SK-N-SH treated with all-trans-retinoic acid at 6 μM for 48 hours (cell line): ENCODE results near the gene B3GALT5.

Experiments
- ESRRG ChIP-seq: fragments of 250-450 bp; sonication (Bioruptor Pico); IDR thresholded peaks from 2 replicates; pipeline ENCODE4 v1.6.1; 2021; ENCODE audit warnings: mild to moderate bottlenecking
- GLIS3 ChIP-seq: fragments of 250-450 bp; sonication (Bioruptor Pico); IDR thresholded peaks from 2 replicates; pipeline ENCODE4 v1.5.0; 2020; ENCODE audit warnings: mild to moderate bottlenecking, moderate library complexity
- PATZ1 ChIP-seq: fragments of 250-450 bp; sonication (Bioruptor Pico); IDR thresholded peaks from 2 replicates; pipeline ENCODE4 v1.8.0; 2020; ENCODE audit warnings: mild to moderate bottlenecking, moderate library complexity, borderline replicate concordance
- RARB ChIP-seq: fragments of 250-450 bp; sonication (Bioruptor Pico); IDR thresholded peaks from 2 replicates; pipeline ENCODE4 v1.8.0; 2021; ENCODE audit warnings: mild to moderate bottlenecking, moderate library complexity
- TCF4 ChIP-seq: fragments of 250-450 bp; sonication (Bioruptor Pico); IDR thresholded peaks from 2 replicates; pipeline ENCODE4 v1.8.0; 2021; ENCODE audit warnings: mild to moderate bottlenecking, moderate library complexity, borderline replicate concordance
- TSHZ2 ChIP-seq: fragments of 250-450 bp; sonication (Bioruptor Pico); IDR thresholded peaks from 2 replicates; pipeline ENCODE4 v1.5.0; 2020; ENCODE audit warnings: mild to moderate bottlenecking, moderate library complexity
- ZC3H10 ChIP-seq: fragments of 250-450 bp; sonication (Bioruptor Pico); IDR thresholded peaks from 2 replicates; pipeline ENCODE4 v1.5.1; 2021; ENCODE audit warnings: mild to moderate bottlenecking, moderate library complexity
- ZFP3 ChIP-seq: fragments of 250-450 bp; sonication (Bioruptor Pico); IDR thresholded peaks from 2 replicates; pipeline ENCODE4 v1.5.0; 2020; ENCODE audit warnings: mild to moderate bottlenecking, moderate library complexity
- ZFP30 ChIP-seq: fragments of 450-650 bp; formaldehyde crosslinking; IDR thresholded peaks from 2 replicates; pipeline ENCODE4 v1.5.0; 2022; ENCODE audit warnings: mild to moderate bottlenecking, moderate library complexity
- ZNF565 ChIP-seq: fragments of 450-650 bp; formaldehyde crosslinking; conservative IDR thresholded peaks from 2 replicates; pipeline ENCODE4 v1.5.0; 2020; ENCODE audit warnings: low read depth, mild to moderate bottlenecking, moderate library complexity
- TF ChIP-seq, protein P1 (sequence below): fragments of 250-450 bp; sonication (Bioruptor Pico); IDR thresholded peaks from 2 replicates; pipeline ENCODE4 v1.5.1; 2021; ENCODE audit warnings: mild to moderate bottlenecking, moderate library complexity

DNA sequence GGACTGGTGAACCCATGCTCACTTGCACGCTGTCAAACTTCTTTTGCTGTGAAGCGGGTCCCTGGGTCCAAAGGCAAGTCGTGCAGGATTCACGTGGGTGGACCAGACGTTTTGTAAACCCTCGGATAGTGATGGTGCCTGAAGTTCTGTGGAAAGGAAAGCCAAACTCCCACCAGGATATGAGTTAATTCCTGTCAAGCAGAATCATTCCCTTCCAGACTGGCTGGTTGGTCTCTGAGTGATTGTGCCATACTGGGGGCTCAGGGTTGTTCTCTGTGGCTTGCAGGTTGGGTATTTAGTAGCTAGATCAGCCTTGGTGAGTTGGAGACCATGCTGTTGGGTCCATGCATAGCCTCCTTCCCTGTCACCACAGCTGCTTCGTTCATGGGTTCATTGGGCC, 99.5 kb downstream of the B3GALT5 start:
- no peak for TF ChIP-seq PATZ1 (CRISPR knock-in tag)
- no peak for TF ChIP-seq RARB
- TF ChIP-seq, protein P1, sequence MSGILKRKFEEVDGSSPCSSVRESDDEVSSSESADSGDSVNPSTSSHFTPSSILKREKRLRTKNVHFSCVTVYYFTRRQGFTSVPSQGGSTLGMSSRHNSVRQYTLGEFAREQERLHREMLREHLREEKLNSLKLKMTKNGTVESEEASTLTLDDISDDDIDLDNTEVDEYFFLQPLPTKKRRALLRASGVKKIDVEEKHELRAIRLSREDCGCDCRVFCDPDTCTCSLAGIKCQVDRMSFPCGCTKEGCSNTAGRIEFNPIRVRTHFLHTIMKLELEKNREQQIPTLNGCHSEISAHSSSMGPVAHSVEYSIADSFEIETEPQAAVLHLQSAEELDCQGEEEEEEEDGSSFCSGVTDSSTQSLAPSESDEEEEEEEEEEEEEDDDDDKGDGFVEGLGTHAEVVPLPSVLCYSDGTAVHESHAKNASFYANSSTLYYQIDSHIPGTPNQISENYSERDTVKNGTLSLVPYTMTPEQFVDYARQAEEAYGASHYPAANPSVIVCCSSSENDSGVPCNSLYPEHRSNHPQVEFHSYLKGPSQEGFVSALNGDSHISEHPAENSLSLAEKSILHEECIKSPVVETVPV (CRISPR knock-in tag): no peak
- no peak for TF ChIP-seq ZC3H10 (CRISPR knock-in tag)
- TF ChIP-seq TCF4 (CRISPR knock-in tag): no peak
- no peak for TF ChIP-seq ZFP3
- TF ChIP-seq ZFP30: no peak
- TF ChIP-seq ZNF565 (CRISPR knock-in tag): no peak
- TF ChIP-seq ESRRG (CRISPR knock-in tag): no peak
- TF ChIP-seq TSHZ2: no peak
- no peak for TF ChIP-seq GLIS3
